ENCODE results near the gene ERMP1. TPM values are rescaled to one million over a fixed set of nuclear protein-coding genes. Genes with fewer than 3 reads are reported as not detected.

The ERMP1 gene
- total and polyA plus RNA-seq, 10 of the 15 experiments (the other 5 are each of a cell fraction or from before 2014, with no cell fraction given), result 2.4 to 42.1 (median 8.1) TPM

DNA sequence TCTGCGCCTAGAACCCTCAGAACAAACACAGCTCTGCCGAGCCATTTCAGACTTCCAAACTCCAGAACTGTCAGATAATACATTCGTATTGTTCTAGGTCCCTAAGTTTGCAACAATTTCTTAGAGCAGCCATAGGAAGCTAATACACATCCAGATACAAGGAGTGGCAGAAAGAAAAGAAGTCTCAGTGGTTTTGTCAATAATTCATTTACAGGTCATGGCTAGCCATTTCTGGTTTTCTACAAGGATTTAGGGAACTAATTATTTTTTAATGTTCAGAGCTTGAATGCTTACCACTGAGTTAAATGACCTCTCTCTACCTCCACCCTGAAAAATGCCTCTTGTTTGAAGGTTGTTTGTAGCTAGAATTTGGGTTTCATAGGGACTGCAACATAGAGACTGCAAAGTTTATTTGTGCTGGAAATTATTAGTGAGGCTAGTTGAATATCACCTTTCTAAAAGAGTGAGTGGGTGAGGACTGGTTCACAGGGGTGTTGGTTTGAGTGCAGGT lies 15.5 kb upstream of the ERMP1 start:
- no peaks in the 10 kb centered on the region for H3K9me3 ChIP-seq (replicated peaks; ENCODE audit: control insufficient read depth, insufficient read depth, low read length)
- H3K9ac ChIP-seq (ENCODE audit: control insufficient read depth, insufficient read depth, low read length), result no peak overlapping the region
- ChIA-PET RAD21 (ENCODE audit: unreplicated experiment) (interaction anchor here (0.9 to 2.4 kb wide), 10 partner anchors 9 to 1088 kb away, joined by 3 to 20 read pairs (median 4); partner anchors contain the start of genes ERMP1 and RIC1), CTCF (interaction anchor here (0.8 to 4.5 kb wide), 6 partner anchors 17 to 458 kb away, joined by 3 to 36 read pairs (median 4); partner anchors contain the start of gene ERMP1), SMC1A (ENCODE audit: uncharacterized antibody, unreplicated experiment) (interaction anchor here (0.7 to 5.5 kb wide), 13 partner anchors 10 to 261 kb away, joined by 3 to 40 read pairs (median 4); partner anchors contain the start of gene ERMP1), POLR2A (interaction anchor here (0.8 to 10.5 kb wide), 4 partner anchors 11 to 99 kb away, joined by 4 to 142 read pairs (median 6); partner anchors contain the start of gene ERMP1)
- peaks cover 61% of the 10 kb centered on the region for H3K4me1 ChIP-seq (ENCODE audit: control insufficient read depth, insufficient read depth, low read length)
- no TSS peak for BruUV-seq (replicated peaks)
- H3K27ac ChIP-seq (ENCODE audit: control insufficient read depth, insufficient read depth), result no peak overlapping the region
- no peak overlapping the region for H3K4me3 ChIP-seq
- H3K79me2 ChIP-seq (ENCODE audit: control insufficient read depth, insufficient read depth, low read length), result no peaks in the 10 kb centered on the region
- no peak for FAIRE-seq
- H3K4me2 ChIP-seq (ENCODE audit: control insufficient read depth, insufficient read depth), result no peak overlapping the region
- H2AFZ ChIP-seq (ENCODE audit: control insufficient read depth, low read depth, low read length), result no peak overlapping the region
- DNase-seq (ENCODE audit: low read depth, low spot score), result no peak
- peak; percentile 11 for ATAC-seq
- in situ Hi-C loops (cut with MboI) (no loop called here), intact Hi-C loops (cut with micrococcal nuclease; ENCODE audit: unreplicated experiment) (no loop called here)
- no peaks in the 10 kb centered on the region for H3K36me3 ChIP-seq (ENCODE audit: control insufficient read depth in 2 of 2, insufficient read depth in 2 of 2, low read length in 1 of 2)
- no peaks in the 10 kb centered on the region for H3K27me3 ChIP-seq (replicated peaks in 1 of 2; ENCODE audit: control insufficient read depth in 2 of 2, insufficient read depth in 2 of 2, low read length in 1 of 2)
- H4K20me1 ChIP-seq (ENCODE audit: control insufficient read depth, insufficient read depth), result no peaks in the 10 kb centered on the region
- WGBS (ENCODE audit: insufficient coverage, insufficient replicate concordance, low lambda C conversion rate, missing lambda C conversion rate), result 82% methylated on average over 3 of the region's 3 CpGs
- TF ChIP-seq IRF4 (IDR thresholded peaks at IDR 0.05; ENCODE audit: low read depth, low read length) (no peak), IKZF1 (conservative IDR thresholded peaks at IDR 0.05) (peak; percentile 43; the same call in 1 of the 2 replicates), JUNB (IDR thresholded peaks at IDR 0.05) (no peak), ZNF217 (IDR thresholded peaks at IDR 0.05) (no peak), ZNF274 (IDR thresholded peaks at IDR 0.05; ENCODE audit: insufficient read depth, insufficient read length) (no peak), CTCF (IDR thresholded peaks at IDR 0.05 in 2 of 3, conservative IDR thresholded peaks at IDR 0.05 in 1 of 3; ENCODE audit: control insufficient read depth in 2 of 3, extremely low read depth in 1 of 3, insufficient read depth in 1 of 3, low read depth in 3 of 3, low read length in 3 of 3) (no peak), BCL3 (IDR thresholded peaks at IDR 0.05; ENCODE audit: borderline replicate concordance, insufficient read depth, low read depth, low read length, poor library complexity, severe bottlenecking) (no peak), POLR2AphosphoS5 (IDR thresholded peaks at IDR 0.05; ENCODE audit: low read length) (no peak), STAT3 (IDR thresholded peaks at IDR 0.05; ENCODE audit: low read depth, low read length) (no peak)
- TF ChIP-seq, protein P1, sequence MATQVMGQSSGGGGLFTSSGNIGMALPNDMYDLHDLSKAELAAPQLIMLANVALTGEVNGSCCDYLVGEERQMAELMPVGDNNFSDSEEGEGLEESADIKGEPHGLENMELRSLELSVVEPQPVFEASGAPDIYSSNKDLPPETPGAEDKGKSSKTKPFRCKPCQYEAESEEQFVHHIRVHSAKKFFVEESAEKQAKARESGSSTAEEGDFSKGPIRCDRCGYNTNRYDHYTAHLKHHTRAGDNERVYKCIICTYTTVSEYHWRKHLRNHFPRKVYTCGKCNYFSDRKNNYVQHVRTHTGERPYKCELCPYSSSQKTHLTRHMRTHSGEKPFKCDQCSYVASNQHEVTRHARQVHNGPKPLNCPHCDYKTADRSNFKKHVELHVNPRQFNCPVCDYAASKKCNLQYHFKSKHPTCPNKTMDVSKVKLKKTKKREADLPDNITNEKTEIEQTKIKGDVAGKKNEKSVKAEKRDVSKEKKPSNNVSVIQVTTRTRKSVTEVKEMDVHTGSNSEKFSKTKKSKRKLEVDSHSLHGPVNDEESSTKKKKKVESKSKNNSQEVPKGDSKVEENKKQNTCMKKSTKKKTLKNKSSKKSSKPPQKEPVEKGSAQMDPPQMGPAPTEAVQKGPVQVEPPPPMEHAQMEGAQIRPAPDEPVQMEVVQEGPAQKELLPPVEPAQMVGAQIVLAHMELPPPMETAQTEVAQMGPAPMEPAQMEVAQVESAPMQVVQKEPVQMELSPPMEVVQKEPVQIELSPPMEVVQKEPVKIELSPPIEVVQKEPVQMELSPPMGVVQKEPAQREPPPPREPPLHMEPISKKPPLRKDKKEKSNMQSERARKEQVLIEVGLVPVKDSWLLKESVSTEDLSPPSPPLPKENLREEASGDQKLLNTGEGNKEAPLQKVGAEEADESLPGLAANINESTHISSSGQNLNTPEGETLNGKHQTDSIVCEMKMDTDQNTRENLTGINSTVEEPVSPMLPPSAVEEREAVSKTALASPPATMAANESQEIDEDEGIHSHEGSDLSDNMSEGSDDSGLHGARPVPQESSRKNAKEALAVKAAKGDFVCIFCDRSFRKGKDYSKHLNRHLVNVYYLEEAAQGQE (IDR thresholded peaks at IDR 0.05; ENCODE audit: low read depth, low read length), result no peak
- TF ChIP-seq, protein P2, sequence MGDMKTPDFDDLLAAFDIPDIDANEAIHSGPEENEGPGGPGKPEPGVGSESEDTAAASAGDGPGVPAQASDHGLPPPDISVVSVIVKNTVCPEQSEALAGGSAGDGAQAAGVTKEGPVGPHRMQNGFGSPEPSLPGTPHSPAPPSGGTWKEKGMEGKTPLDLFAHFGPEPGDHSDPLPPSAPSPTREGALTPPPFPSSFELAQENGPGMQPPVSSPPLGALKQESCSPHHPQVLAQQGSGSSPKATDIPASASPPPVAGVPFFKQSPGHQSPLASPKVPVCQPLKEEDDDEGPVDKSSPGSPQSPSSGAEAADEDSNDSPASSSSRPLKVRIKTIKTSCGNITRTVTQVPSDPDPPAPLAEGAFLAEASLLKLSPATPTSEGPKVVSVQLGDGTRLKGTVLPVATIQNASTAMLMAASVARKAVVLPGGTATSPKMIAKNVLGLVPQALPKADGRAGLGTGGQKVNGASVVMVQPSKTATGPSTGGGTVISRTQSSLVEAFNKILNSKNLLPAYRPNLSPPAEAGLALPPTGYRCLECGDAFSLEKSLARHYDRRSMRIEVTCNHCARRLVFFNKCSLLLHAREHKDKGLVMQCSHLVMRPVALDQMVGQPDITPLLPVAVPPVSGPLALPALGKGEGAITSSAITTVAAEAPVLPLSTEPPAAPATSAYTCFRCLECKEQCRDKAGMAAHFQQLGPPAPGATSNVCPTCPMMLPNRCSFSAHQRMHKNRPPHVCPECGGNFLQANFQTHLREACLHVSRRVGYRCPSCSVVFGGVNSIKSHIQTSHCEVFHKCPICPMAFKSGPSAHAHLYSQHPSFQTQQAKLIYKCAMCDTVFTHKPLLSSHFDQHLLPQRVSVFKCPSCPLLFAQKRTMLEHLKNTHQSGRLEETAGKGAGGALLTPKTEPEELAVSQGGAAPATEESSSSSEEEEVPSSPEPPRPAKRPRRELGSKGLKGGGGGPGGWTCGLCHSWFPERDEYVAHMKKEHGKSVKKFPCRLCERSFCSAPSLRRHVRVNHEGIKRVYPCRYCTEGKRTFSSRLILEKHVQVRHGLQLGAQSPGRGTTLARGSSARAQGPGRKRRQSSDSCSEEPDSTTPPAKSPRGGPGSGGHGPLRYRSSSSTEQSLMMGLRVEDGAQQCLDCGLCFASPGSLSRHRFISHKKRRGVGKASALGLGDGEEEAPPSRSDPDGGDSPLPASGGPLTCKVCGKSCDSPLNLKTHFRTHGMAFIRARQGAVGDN (IDR thresholded peaks at IDR 0.05), result peak; percentile 16; the same call in 1 of the 2 replicates

All from GM12878 (cell line).